Measurements from ENCODE around the gene LACC1.

The LACC1 gene

DNA sequence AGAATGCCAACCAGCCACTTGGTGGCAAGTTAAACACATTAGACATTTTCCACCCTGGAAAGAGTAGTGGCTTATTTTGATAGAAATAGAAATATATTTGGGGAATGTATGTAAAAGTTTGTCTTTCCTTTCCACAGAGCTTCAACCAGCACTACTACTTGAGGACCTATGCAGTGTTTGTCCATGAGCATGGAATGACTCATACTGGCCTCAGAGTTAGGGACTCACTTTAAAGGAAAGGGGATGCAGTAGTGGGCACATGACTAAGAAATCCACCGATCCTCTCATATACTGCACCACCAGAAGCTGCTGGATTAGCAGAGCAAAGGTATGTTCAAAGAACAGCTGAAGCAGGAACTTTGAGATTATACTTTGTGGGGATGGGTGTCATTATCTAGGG is 62.6 kb downstream of the LACC1 start:
- H3K9me3 ChIP-seq (ENCODE audit: control insufficient read depth, insufficient read depth, low read depth, low read length) = no peaks in the 10 kb centered on the region
- H3K36me3 ChIP-seq (ENCODE audit: control insufficient read depth, insufficient read depth, low read length) = no peaks in the 10 kb centered on the region
- H3K27me3 ChIP-seq (ENCODE audit: control insufficient read depth, insufficient read depth, low read length) = no peaks in the 10 kb centered on the region
- no peak overlapping the region for H3K4me3 ChIP-seq (ENCODE audit: low read depth, low read length)
- no peaks in the 10 kb centered on the region for H3K4me1 ChIP-seq (ENCODE audit: control insufficient read depth, insufficient read depth, low read length)
- H3K27ac ChIP-seq (ENCODE audit: low read depth, low read length) = no peak overlapping the region
- H3K9ac ChIP-seq (ENCODE audit: low read length) = no peak overlapping the region

All from HUES6 (cell line).